K562 (cell line): Measurements from ENCODE around the gene RASAL1. TPM values are rescaled to one million over a fixed set of nuclear protein-coding genes. Genes with fewer than 3 reads are reported as not detected.

Experiments used
- ATAC-seq: fragments of 200-7000 bp; cut with Tn5 transposase; 3 replicates; pipeline ENCODE4 v1.9.1; 2020; ENCODE audit warnings: moderate library complexity
- BruUV-seq: library from RNA; stranded (reverse); fragments of 400-500 nt; replicated peaks from 2 replicates; lab custom pipeline; 2021; lab: Mats Ljungman, UMichigan
- CTCF ChIA-PET: fragments of 300-600 bp; formaldehyde crosslinking; extraction: SDS; loops from one replicate; lab custom pipeline; 2021; ENCODE audit warnings: low intra/inter-chr PET ratio; lab: Yijun Ruan, JAX
- POLR2A ChIA-PET: fragments of 300-600, 350-650 bp; sonication (Branson Sonifier 250); formaldehyde crosslinking; extraction: SDS; loops from one replicate; lab custom pipeline; 2021; ENCODE audit warnings: antibody characterized with exemption, inconsistent platforms; lab: Yijun Ruan, JAX
- DNase-seq, 4 experiments: peaks; one replicate each; pipeline versions ENCODE4 v3.0.0 to v3.0.0-alpha.2; 2011 to 2018; ENCODE audit warnings: low spot score in 3 of 4, mixed read lengths in 3 of 4; ENCODE audit errors: extremely low read depth in 1 of 4
- FAIRE-seq: peaks from 2 replicates; lab custom pipeline; 2011; peaks lifted over from hg19 to GRCh38; lab: Jason Lieb, UNC
- H2AFZ ChIP-seq: 2 replicates; pipeline ENCODE4 v1.6.0; 2011; ENCODE audit warnings: low read depth, low read length, control low read depth, inconsistent platforms
- H3K27ac ChIP-seq: fragments of 200-600 bp; 3 replicates; pipeline ENCODE4 v1.8.0; 2011; ENCODE audit warnings: low read depth, mild to moderate bottlenecking, control low read depth, inconsistent platforms, low read length, moderate library complexity, mixed read lengths; ENCODE audit errors: extremely low read depth
- H3K27me3 ChIP-seq, 2 experiments: fragments of 300-600 bp in 1 of 2; 2 replicates in 1 of 2; 3 replicates in 1 of 2; pipeline versions ENCODE4 v1.6.0 to v1.8.0; 2011; ENCODE audit warnings: inconsistent platforms in 2 of 2, low read length in 2 of 2, mild to moderate bottlenecking in 1 of 2, mixed read lengths in 1 of 2, moderate library complexity in 1 of 2; ENCODE audit not compliant: control insufficient read depth in 2 of 2, insufficient read depth in 2 of 2
- H3K36me3 ChIP-seq: fragments of 300-600 bp; 3 replicates; pipeline ENCODE4 v1.8.0; 2011; ENCODE audit warnings: mild to moderate bottlenecking, low read length, inconsistent platforms; ENCODE audit not compliant: control insufficient read depth, insufficient read depth
- H3K4me1 ChIP-seq, 2 experiments: fragments of 200-600 bp in 1 of 2; replicated peaks in 1 of 2; 2 replicates in 1 of 2; 3 replicates in 1 of 2; pipeline versions ENCODE4 v1.5.1 to v1.8.0; 2011; ENCODE audit warnings: inconsistent platforms in 2 of 2, low read length in 2 of 2, mild to moderate bottlenecking in 1 of 2, mixed read lengths in 1 of 2, moderate library complexity in 1 of 2; ENCODE audit not compliant: control insufficient read depth in 2 of 2, insufficient read depth in 2 of 2
- H3K4me2 ChIP-seq: 2 replicates; pipeline ENCODE4 v1.6.1; 2011; ENCODE audit warnings: low read length, control low read depth, inconsistent platforms, mixed read lengths; ENCODE audit not compliant: insufficient read depth
- H3K4me3 ChIP-seq: fragments of 200-600 bp; sonication (generic), shearing (Covaris generic); 2 replicates; pipeline ENCODE4 v1.5.1; 2016; ENCODE audit warnings: control low read depth, inconsistent platforms
- H3K79me2 ChIP-seq: fragments of 200-600 bp; 3 replicates; pipeline ENCODE4 v1.8.0; 2011; ENCODE audit warnings: low read length, inconsistent platforms; ENCODE audit not compliant: control insufficient read depth, insufficient read depth
- H3K9ac ChIP-seq, 2 experiments: 2 replicates each; pipeline versions ENCODE4 v1.6.0 to v1.6.1; 2011; ENCODE audit warnings: low read depth in 2 of 2, low read length in 2 of 2, control low read depth in 1 of 2, inconsistent platforms in 1 of 2, mild to moderate bottlenecking in 1 of 2, mixed read lengths in 1 of 2; ENCODE audit not compliant: insufficient read depth in 1 of 2
- H3K9me1 ChIP-seq: one replicate; pipeline ENCODE4 v1.6.0; 2011; ENCODE audit warnings: inconsistent platforms, mild to moderate bottlenecking, low read length, moderate library complexity; ENCODE audit not compliant: control insufficient read depth, insufficient read depth
- H3K9me3 ChIP-seq: replicated peaks from 2 replicates; pipeline ENCODE4 v1.5.1; 2011; ENCODE audit warnings: low read depth, low read length, inconsistent platforms; ENCODE audit not compliant: control insufficient read depth, insufficient read depth
- H4K20me1 ChIP-seq: replicated peaks from 2 replicates; pipeline ENCODE4 v1.6.1; 2011; ENCODE audit warnings: low read length, inconsistent platforms, mixed read lengths; ENCODE audit not compliant: control insufficient read depth, insufficient read depth
- SMARCA5 ChIP-seq: fragments of 450-650 bp; IDR thresholded peaks from 2 replicates; pipeline ENCODE4 v1.6.1; 2016
- WGBS: fragments of 100-300 bp; shearing (Covaris generic); methylation state at CpG from one replicate; pipeline ENCODE4 v1.1.6; 2016; ENCODE audit warnings: low coverage, mixed read lengths; ENCODE audit not compliant: insufficient coverage; ENCODE audit errors: missing lambda C conversion rate; 5-methylcytosine and 5-hydroxymethylcytosine counted together
- in situ Hi-C: fragments of 300-500 bp; cut with MboI; formaldehyde crosslinking; loops from 4 replicates; pipeline ENCODE4 v1.15.0; 2018; ENCODE audit warnings: inconsistent platforms, mixed read lengths
- intact Hi-C: fragments of 100-400 bp; cut with micrococcal nuclease; formaldehyde crosslinking; loops from 2 replicates; pipeline ENCODE4 v1.14.2; 2022
- microRNA-seq: library from miRNA; unstranded; fragments of <30 nt; microRNA quantifications from one replicate; pipeline ENCODE4, GENCODE V29; 2018; ENCODE audit warnings: borderline microRNAs expressed
- polyA plus RNA-seq, 8 experiments: library from polyadenylated mRNA; depleted of rRNA in 4 of 8; stranded (reverse) in 5 of 8; unstranded in 3 of 8; fragments of >200 nt; fragmentation: Nextera tagmentation in 2 of 8; fragmentation: Illumina TruSeq in 1 of 8; extraction: Ambion mirVana in 2 of 8; extraction: Trizol in 1 of 8; gene quantifications; 2 replicates each; pipeline versions ENCODE4 v1.2.1 to v1.2.3, GENCODE V29; 2011 to 2014; ENCODE audit warnings: inconsistent platforms in 1 of 8, missing spikeins in 1 of 8
- small RNA-seq: library from RNA; depleted of rRNA; stranded (forward); fragments of <200 nt; gene quantifications from one replicate; pipeline ENCODE3, GENCODE V24; 2014
- total RNA-seq, 7 experiments: library from RNA; depleted of rRNA in 6 of 7; stranded (reverse); fragments of >200 nt in 6 of 7; fragmentation: Illumina TruSeq in 2 of 7; extraction: Trizol in 2 of 7; gene quantifications; 2 replicates each; pipeline versions ENCODE4 v1.2.1 to v1.2.3, GENCODE V29; 2011 to 2021; ENCODE audit warnings: low replicate concordance in 1 of 7
- TF ChIP-seq, protein P1 (sequence below): IDR thresholded peaks from 2 replicates; pipeline ENCODE4 v1.6.1; 2011; ENCODE audit warnings: borderline replicate concordance, low read depth, mild to moderate bottlenecking, moderate library complexity, low read length; ENCODE audit not compliant: insufficient read depth, poor library complexity, severe bottlenecking
- TF ChIP-seq, protein P2 (sequence below), 3 experiments: IDR thresholded peaks in 2 of 3; conservative IDR thresholded peaks in 1 of 3; 2 replicates each; pipeline ENCODE4 v1.5.1; 2011 to 2012; ENCODE audit warnings: low read length in 3 of 3, mild to moderate bottlenecking in 3 of 3, control low read depth in 2 of 3, improper control_type of control experiment in 1 of 3, inconsistent platforms in 1 of 3, low read depth in 1 of 3, mixed read lengths in 1 of 3, moderate library complexity in 1 of 3; ENCODE audit not compliant: insufficient read depth in 2 of 3

RASAL1 gene
- total and polyA plus RNA-seq, 9 of the 15 experiments (the other 6 are each of a cell fraction or from before 2014, with no cell fraction given): 0.06 to 0.16 (median 0.14) TPM; not detected in 6

DNA sequence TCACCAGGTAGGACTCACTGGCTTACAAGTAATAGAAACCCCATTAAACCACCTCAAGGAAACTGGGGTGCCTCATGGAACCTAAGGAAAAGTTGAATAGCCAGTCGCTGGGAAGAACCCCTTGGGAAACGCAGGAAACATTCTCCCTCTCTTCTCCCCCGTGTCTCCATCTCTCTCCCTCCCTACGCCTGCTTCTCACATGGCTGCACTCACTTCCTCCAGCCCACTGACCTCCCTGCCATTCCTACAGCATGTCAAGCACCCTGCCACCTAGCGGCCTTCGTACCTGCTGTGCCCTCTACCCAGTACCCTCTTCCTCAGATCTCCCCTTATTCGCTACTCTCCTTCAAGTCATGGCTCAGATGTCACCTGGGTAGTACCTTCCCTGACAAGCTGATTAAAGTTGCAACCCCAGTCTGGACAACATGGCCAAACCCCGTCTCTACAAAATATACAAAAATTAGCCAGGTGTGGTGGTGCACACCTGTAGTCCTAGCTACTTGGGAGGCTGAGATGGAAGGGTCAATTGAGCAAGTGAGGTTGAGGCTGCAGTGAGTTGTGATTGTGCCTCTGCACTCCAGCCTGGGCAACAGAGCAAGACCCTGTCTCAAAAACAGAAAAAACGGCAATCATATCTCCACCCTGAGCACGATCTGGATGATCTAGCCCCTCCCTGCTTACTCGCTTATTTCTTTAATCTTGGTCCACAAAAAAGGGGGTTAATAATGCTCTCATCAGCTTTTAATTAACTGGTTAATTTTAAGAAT lies 85.4 kb downstream of the RASAL1 start:
- TF ChIP-seq, protein P1, sequence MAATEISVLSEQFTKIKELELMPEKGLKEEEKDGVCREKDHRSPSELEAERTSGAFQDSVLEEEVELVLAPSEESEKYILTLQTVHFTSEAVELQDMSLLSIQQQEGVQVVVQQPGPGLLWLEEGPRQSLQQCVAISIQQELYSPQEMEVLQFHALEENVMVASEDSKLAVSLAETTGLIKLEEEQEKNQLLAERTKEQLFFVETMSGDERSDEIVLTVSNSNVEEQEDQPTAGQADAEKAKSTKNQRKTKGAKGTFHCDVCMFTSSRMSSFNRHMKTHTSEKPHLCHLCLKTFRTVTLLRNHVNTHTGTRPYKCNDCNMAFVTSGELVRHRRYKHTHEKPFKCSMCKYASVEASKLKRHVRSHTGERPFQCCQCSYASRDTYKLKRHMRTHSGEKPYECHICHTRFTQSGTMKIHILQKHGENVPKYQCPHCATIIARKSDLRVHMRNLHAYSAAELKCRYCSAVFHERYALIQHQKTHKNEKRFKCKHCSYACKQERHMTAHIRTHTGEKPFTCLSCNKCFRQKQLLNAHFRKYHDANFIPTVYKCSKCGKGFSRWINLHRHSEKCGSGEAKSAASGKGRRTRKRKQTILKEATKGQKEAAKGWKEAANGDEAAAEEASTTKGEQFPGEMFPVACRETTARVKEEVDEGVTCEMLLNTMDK: peak; percentile 14
- TF ChIP-seq, protein P2, sequence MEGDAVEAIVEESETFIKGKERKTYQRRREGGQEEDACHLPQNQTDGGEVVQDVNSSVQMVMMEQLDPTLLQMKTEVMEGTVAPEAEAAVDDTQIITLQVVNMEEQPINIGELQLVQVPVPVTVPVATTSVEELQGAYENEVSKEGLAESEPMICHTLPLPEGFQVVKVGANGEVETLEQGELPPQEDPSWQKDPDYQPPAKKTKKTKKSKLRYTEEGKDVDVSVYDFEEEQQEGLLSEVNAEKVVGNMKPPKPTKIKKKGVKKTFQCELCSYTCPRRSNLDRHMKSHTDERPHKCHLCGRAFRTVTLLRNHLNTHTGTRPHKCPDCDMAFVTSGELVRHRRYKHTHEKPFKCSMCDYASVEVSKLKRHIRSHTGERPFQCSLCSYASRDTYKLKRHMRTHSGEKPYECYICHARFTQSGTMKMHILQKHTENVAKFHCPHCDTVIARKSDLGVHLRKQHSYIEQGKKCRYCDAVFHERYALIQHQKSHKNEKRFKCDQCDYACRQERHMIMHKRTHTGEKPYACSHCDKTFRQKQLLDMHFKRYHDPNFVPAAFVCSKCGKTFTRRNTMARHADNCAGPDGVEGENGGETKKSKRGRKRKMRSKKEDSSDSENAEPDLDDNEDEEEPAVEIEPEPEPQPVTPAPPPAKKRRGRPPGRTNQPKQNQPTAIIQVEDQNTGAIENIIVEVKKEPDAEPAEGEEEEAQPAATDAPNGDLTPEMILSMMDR (IDR thresholded peaks at IDR 0.05 in 2 of 3, conservative IDR thresholded peaks at IDR 0.05 in 1 of 3; ENCODE audit: insufficient read depth in 2 of 3, low read depth in 1 of 3, low read length in 3 of 3): 0 out of 6 replicates have a peak, but pooled peaks of 2 of the 3 experiments have one; percentile 17 to 21
- TF ChIP-seq SMARCA5: no peak
- Histone ChIP-seq H3K36me3 (no peaks in the 10 kb centered on the region), H3K27ac (no peak overlapping the region), H3K79me2 (no peaks in the 10 kb centered on the region), H3K9ac (no peak overlapping the region), H3K9me1 (no peaks in the 10 kb centered on the region), H2AFZ (no peak overlapping the region), H4K20me1 (peaks cover 6% of the 10 kb centered on the region; the same call in 1 of the 2 replicates), H3K4me1 (no peaks in the 10 kb centered on the region; a peak in 1 of 5 replicates), H3K27me3 (peaks cover 0 to 14% of the 10 kb centered on the region in 2 experiments; a peak in 2 of 5 replicates), H3K4me2 (no peak overlapping the region), H3K9me3 (no peaks in the 10 kb centered on the region), H3K4me3 (no peak overlapping the region)
- CTCF ChIA-PET: interaction anchor here (0.6 to 1.4 kb wide), 3 partner anchors 48 to 863 kb away, joined by 3 read pairs; no protein-coding TSS in a partner anchor
- intact Hi-C loops: no loop called here
- FAIRE-seq: no peak
- no peak for ATAC-seq
- in situ Hi-C loops: loop anchor here (5.0 kb wide), 1 partner anchor 122 kb away; no protein-coding TSS in a partner anchor
- POLR2A ChIA-PET: no interaction called here
- DNase-seq: no peak
- no TSS peak for BruUV-seq
- WGBS: 3% methylated on average over 11 of the region's 11 CpGs

Small RNA genes within 50 kb of the gene (microRNA-seq; reads per million reads assigned to microRNA genes)
- not detected for gene MIR7106

Small RNA genes within 50 kb of the gene (small RNA-seq; reads per million reads assigned to genes)
- not detected for gene MIR7106
- gene RF00019: not detected

Other genes with a start within 250 kb of the RASAL1 start
Only the 7 nearest of the 10 such genes appear.
- gene OAS3, start 197.3 kb downstream of the RASAL1 start, total RNA-seq (2014; rRNA removed): 1.3 and 1.9 TPM in 2 replicates
- gene OAS3, start 197.3 kb downstream of the RASAL1 start, total RNA-seq (2014; rRNA removed; fragmentation: Illumina TruSeq; extraction: Trizol): 0.69 and 0.77 TPM in 2 replicates
- gene OAS3, start 197.3 kb downstream of the RASAL1 start, total RNA-seq (2015; rRNA removed; fragmentation: Illumina TruSeq; extraction: Trizol): 0.83 and 1.0 TPM in 2 replicates
- gene OAS3, start 197.3 kb downstream of the RASAL1 start, total RNA-seq (2021): 1.9 and 4.3 TPM in 2 replicates
- gene OAS3, start 197.3 kb downstream of the RASAL1 start, polyA plus RNA-seq (2011; rRNA removed): 0.67 and 0.91 TPM in 2 replicates
- 1.7 and 2.0 TPM in 2 replicates for gene OAS3, start 197.3 kb downstream of the RASAL1 start, polyA plus RNA-seq (2014; fragmentation: Illumina TruSeq; extraction: Trizol)
- under 1 TPM; 0.21 to 0.39 TPM for gene OAS3, start 197.3 kb downstream of the RASAL1 start, polyA plus RNA-seq (2014; fragmentation: Nextera tagmentation; extraction: Ambion mirVana)
- 0.82 and 1.7 TPM in 2 replicates for gene OAS3, start 197.3 kb downstream of the RASAL1 start, polyA plus RNA-seq (2014; rRNA removed)
- not detected in 2 replicates for gene OAS2, start 157.2 kb downstream of the RASAL1 start, total RNA-seq (2014; rRNA removed)
- not detected in 2 replicates for gene OAS2, start 157.2 kb downstream of the RASAL1 start, total RNA-seq (2014; rRNA removed; fragmentation: Illumina TruSeq; extraction: Trizol)
- gene OAS2, start 157.2 kb downstream of the RASAL1 start, total RNA-seq (2015; rRNA removed; fragmentation: Illumina TruSeq; extraction: Trizol): not detected in 2 replicates
- 0.13 and 0.22 TPM in 2 replicates for gene OAS2, start 157.2 kb downstream of the RASAL1 start, total RNA-seq (2021)
- not detected in 2 replicates for gene OAS2, start 157.2 kb downstream of the RASAL1 start, polyA plus RNA-seq (2011; rRNA removed)
- 0.14 TPM in 1 of 2 replicates, not detected in the other for gene OAS2, start 157.2 kb downstream of the RASAL1 start, polyA plus RNA-seq (2014; fragmentation: Illumina TruSeq; extraction: Trizol)
- gene OAS2, start 157.2 kb downstream of the RASAL1 start, polyA plus RNA-seq (2014; fragmentation: Nextera tagmentation; extraction: Ambion mirVana): not detected
- gene OAS2, start 157.2 kb downstream of the RASAL1 start, polyA plus RNA-seq (2014; rRNA removed): 0.85 TPM in 1 of 2 replicates, not detected in the other
- gene DTX1, start 79.0 kb downstream of the RASAL1 start, total RNA-seq (2014; rRNA removed): not detected in 2 replicates
- not detected in 2 replicates for gene DTX1, start 79.0 kb downstream of the RASAL1 start, total RNA-seq (2014; rRNA removed; fragmentation: Illumina TruSeq; extraction: Trizol)
- not detected in 2 replicates for gene DTX1, start 79.0 kb downstream of the RASAL1 start, total RNA-seq (2015; rRNA removed; fragmentation: Illumina TruSeq; extraction: Trizol)
- gene DTX1, start 79.0 kb downstream of the RASAL1 start, total RNA-seq (2021): not detected in 2 replicates
- gene DTX1, start 79.0 kb downstream of the RASAL1 start, polyA plus RNA-seq (2011; rRNA removed): not detected in 2 replicates
- not detected in 2 replicates for gene DTX1, start 79.0 kb downstream of the RASAL1 start, polyA plus RNA-seq (2014; fragmentation: Illumina TruSeq; extraction: Trizol)
- gene DTX1, start 79.0 kb downstream of the RASAL1 start, polyA plus RNA-seq (2014; fragmentation: Nextera tagmentation; extraction: Ambion mirVana): not detected
- not detected in 2 replicates for gene DTX1, start 79.0 kb downstream of the RASAL1 start, polyA plus RNA-seq (2014; rRNA removed)
- not detected in 2 replicates for gene CFAP73, start 14.0 kb upstream of the RASAL1 start, total RNA-seq (2014; rRNA removed)
- not detected in 2 replicates for gene CFAP73, start 14.0 kb upstream of the RASAL1 start, total RNA-seq (2014; rRNA removed; fragmentation: Illumina TruSeq; extraction: Trizol)
- not detected in 2 replicates for gene CFAP73, start 14.0 kb upstream of the RASAL1 start, total RNA-seq (2015; rRNA removed; fragmentation: Illumina TruSeq; extraction: Trizol)
- gene CFAP73, start 14.0 kb upstream of the RASAL1 start, total RNA-seq (2021): not detected in 2 replicates
- gene CFAP73, start 14.0 kb upstream of the RASAL1 start, polyA plus RNA-seq (2011; rRNA removed): not detected in 2 replicates
- gene CFAP73, start 14.0 kb upstream of the RASAL1 start, polyA plus RNA-seq (2014; fragmentation: Illumina TruSeq; extraction: Trizol): not detected in 2 replicates
- not detected for gene CFAP73, start 14.0 kb upstream of the RASAL1 start, polyA plus RNA-seq (2014; fragmentation: Nextera tagmentation; extraction: Ambion mirVana)
- gene CFAP73, start 14.0 kb upstream of the RASAL1 start, polyA plus RNA-seq (2014; rRNA removed): not detected in 2 replicates
- gene DDX54, start 49.7 kb upstream of the RASAL1 start, total RNA-seq (2014; rRNA removed): 100 and 135 TPM in 2 replicates
- gene DDX54, start 49.7 kb upstream of the RASAL1 start, total RNA-seq (2014; rRNA removed; fragmentation: Illumina TruSeq; extraction: Trizol): 23.9 and 25.8 TPM in 2 replicates
- gene DDX54, start 49.7 kb upstream of the RASAL1 start, total RNA-seq (2015; rRNA removed; fragmentation: Illumina TruSeq; extraction: Trizol): 48.5 and 51.4 TPM in 2 replicates
- gene DDX54, start 49.7 kb upstream of the RASAL1 start, total RNA-seq (2021): 128 and 132 TPM in 2 replicates
- gene DDX54, start 49.7 kb upstream of the RASAL1 start, polyA plus RNA-seq (2011; rRNA removed): 56.6 and 80.5 TPM in 2 replicates
- 44.4 and 77.7 TPM in 2 replicates for gene DDX54, start 49.7 kb upstream of the RASAL1 start, polyA plus RNA-seq (2014; fragmentation: Illumina TruSeq; extraction: Trizol)
- gene DDX54, start 49.7 kb upstream of the RASAL1 start, polyA plus RNA-seq (2014; fragmentation: Nextera tagmentation; extraction: Ambion mirVana): 1 to 10 TPM; 1.4 to 3.1 TPM
- gene DDX54, start 49.7 kb upstream of the RASAL1 start, polyA plus RNA-seq (2014; rRNA removed): 74.4 and 107 TPM in 2 replicates
- 40.4 and 52.0 TPM in 2 replicates for gene RITA1, start 50.0 kb upstream of the RASAL1 start, total RNA-seq (2014; rRNA removed)
- 12.7 and 15.6 TPM in 2 replicates for gene RITA1, start 50.0 kb upstream of the RASAL1 start, total RNA-seq (2014; rRNA removed; fragmentation: Illumina TruSeq; extraction: Trizol)
- 34.3 and 36.7 TPM in 2 replicates for gene RITA1, start 50.0 kb upstream of the RASAL1 start, total RNA-seq (2015; rRNA removed; fragmentation: Illumina TruSeq; extraction: Trizol)
- gene RITA1, start 50.0 kb upstream of the RASAL1 start, total RNA-seq (2021): 34.9 and 38.9 TPM in 2 replicates
- 17.6 and 17.9 TPM in 2 replicates for gene RITA1, start 50.0 kb upstream of the RASAL1 start, polyA plus RNA-seq (2011; rRNA removed)
- gene RITA1, start 50.0 kb upstream of the RASAL1 start, polyA plus RNA-seq (2014; fragmentation: Illumina TruSeq; extraction: Trizol): 18.0 and 27.7 TPM in 2 replicates
- 1 to 10 TPM; 2.8 to 3.5 TPM for gene RITA1, start 50.0 kb upstream of the RASAL1 start, polyA plus RNA-seq (2014; fragmentation: Nextera tagmentation; extraction: Ambion mirVana)
- gene RITA1, start 50.0 kb upstream of the RASAL1 start, polyA plus RNA-seq (2014; rRNA removed): 26.4 and 35.0 TPM in 2 replicates
- 6.4 and 9.2 TPM in 2 replicates for gene TPCN1, start 85.7 kb upstream of the RASAL1 start, total RNA-seq (2014; rRNA removed)
- gene TPCN1, start 85.7 kb upstream of the RASAL1 start, total RNA-seq (2014; rRNA removed; fragmentation: Illumina TruSeq; extraction: Trizol): 5.5 and 6.1 TPM in 2 replicates
- gene TPCN1, start 85.7 kb upstream of the RASAL1 start, total RNA-seq (2015; rRNA removed; fragmentation: Illumina TruSeq; extraction: Trizol): 7.4 and 7.8 TPM in 2 replicates
- 23.8 and 27.2 TPM in 2 replicates for gene TPCN1, start 85.7 kb upstream of the RASAL1 start, total RNA-seq (2021)
- gene TPCN1, start 85.7 kb upstream of the RASAL1 start, polyA plus RNA-seq (2011; rRNA removed): 12.8 and 18.9 TPM in 2 replicates
- 16.2 and 17.0 TPM in 2 replicates for gene TPCN1, start 85.7 kb upstream of the RASAL1 start, polyA plus RNA-seq (2014; fragmentation: Illumina TruSeq; extraction: Trizol)
- gene TPCN1, start 85.7 kb upstream of the RASAL1 start, polyA plus RNA-seq (2014; fragmentation: Nextera tagmentation; extraction: Ambion mirVana): 1 to 10 TPM in 1 of 2 experiments, under 1 TPM in 1; 0.80 to 1.1 TPM
- gene TPCN1, start 85.7 kb upstream of the RASAL1 start, polyA plus RNA-seq (2014; rRNA removed): 19.2 and 19.3 TPM in 2 replicates